HG02981 (cell line): Measurements from ENCODE around the gene CRYGS.
A peak's percentile ranks its signal among the peaks of the same experiment; 100 is the strongest.
"Not testable (repeated sequence)": the region's sequence is repeated elsewhere in the genome, so short reads cannot be mapped to it uniquely, and the experiment has no call there.

ENCODE experiments used
- ATAC-seq: cut with Tn5 transposase; IDR thresholded peaks from one replicate; pipeline ENCODE4 v1.9.1; 2021; ENCODE audit warnings: mild to moderate bottlenecking, moderate library complexity; ENCODE audit not compliant: unreplicated experiment

CRYGS gene

GRCh38 chr3:186544281-186544680 lies at the start of gene CRYGS:
TSS of gene CRYGS (minus strand) at chr3:186544380. CDS start at chr3:186544326, 54 bp downstream.
- ATAC-seq: no peak

- ATAC-seq: no peak
These were observed 49.7 kb upstream of the CRYGS start for GRCh38 chr3:186593862-186594261.

- no peak for ATAC-seq
These were observed 48.5 kb upstream of the CRYGS start for GRCh38 chr3:186592682-186593081.

- no peak for ATAC-seq
These were observed 46.6 kb upstream of the CRYGS start for GRCh38 chr3:186590580-186591295.

GRCh38 chr3:186589856-186590579 lies 45.8 kb upstream of the CRYGS start:
- ATAC-seq: no peak

- no peak for ATAC-seq
These were observed 44.9 kb upstream of the CRYGS start for GRCh38 chr3:186589121-186589520.

- no peak for ATAC-seq
These were observed 44.5 kb upstream of the CRYGS start for GRCh38 chr3:186588632-186589031.

GRCh38 chr3:186587183-186587582 lies 43.0 kb upstream of the CRYGS start:
- ATAC-seq: no peak

- ATAC-seq: not testable (repeated sequence)
These were observed 42.1 kb upstream of the CRYGS start for GRCh38 chr3:186586245-186586644.

GRCh38 chr3:186583831-186584230 lies 39.7 kb upstream of the CRYGS start:
- no peak for ATAC-seq

- no peak for ATAC-seq
These were observed 38.4 kb upstream of the CRYGS start for GRCh38 chr3:186582541-186582940.

- ATAC-seq: no peak
These were observed 36.6 kb upstream of the CRYGS start for GRCh38 chr3:186580785-186581184.

GRCh38 chr3:186577521-186577920 lies 33.3 kb upstream of the CRYGS start:
- no peak for ATAC-seq

- no peak for ATAC-seq
These were observed 27.4 kb upstream of the CRYGS start for GRCh38 chr3:186571644-186572013.

- no peak for ATAC-seq
These were observed 26.9 kb upstream of the CRYGS start for GRCh38 chr3:186570941-186571643.

GRCh38 chr3:186570096-186570940 lies 26.1 kb upstream of the CRYGS start, which contains the start of gene DNAJB11:
TSS of gene DNAJB11 (plus strand) at chr3:186570720. CDS start at chr3:186570898, 178 bp downstream.
- ATAC-seq: peak; percentile 83

GRCh38 chr3:186569779-186570095 lies 25.6 kb upstream of the CRYGS start:
- ATAC-seq: no peak

- ATAC-seq: not testable (repeated sequence)
These were observed 25.2 kb upstream of the CRYGS start for GRCh38 chr3:186569361-186569760.

- peak; percentile 38 for ATAC-seq
These were observed 23.1 kb upstream of the CRYGS start, which contains the start of gene TBCCD1 for GRCh38 chr3:186567072-186567921. TSS of gene TBCCD1 (minus strand) at chr3:186567339. CDS start at chr3:186564329, 3,010 bp downstream.

- ATAC-seq: peak; percentile 0
These were observed 22.5 kb upstream of the CRYGS start for GRCh38 chr3:186566772-186567071.
